HepG2 (cell line): Measurements from ENCODE around the gene PTK7. TPM values are rescaled to one million over a fixed set of nuclear protein-coding genes. Genes with fewer than 3 reads are reported as not detected.

Experiments used
- AGO2 ChIP-seq: fragments of 200-400 bp; formaldehyde crosslinking; optimal IDR thresholded peaks from 2 replicates; pipeline ENCODE3; 2017; ENCODE audit warnings: mild to moderate bottlenecking, low read depth, low read length, moderate library complexity
- ETV6 ChIP-seq: sonication (generic); formaldehyde crosslinking; conservative IDR thresholded peaks from 2 replicates; pipeline ENCODE4 v1.4.0; 2020; ENCODE audit warnings: missing genetic modification reagents
- HDAC6 ChIP-seq: fragments of 200-600 bp; sonication (generic); IDR thresholded peaks from 2 replicates; pipeline ENCODE4 v1.7.0; 2017; ENCODE audit warnings: mild to moderate bottlenecking, antibody characterized with exemption, low read length, low read depth
- HOXA3 ChIP-seq: sonication (generic); formaldehyde crosslinking; IDR thresholded peaks from 2 replicates; pipeline ENCODE4 v1.5.0; 2020; ENCODE audit warnings: missing genetic modification reagents
- IKZF1 ChIP-seq: fragments of 450-650 bp; IDR thresholded peaks from 2 replicates; pipeline ENCODE4 v1.7.1; 2016
- KLF11 ChIP-seq: IDR thresholded peaks from 2 replicates; pipeline ENCODE4 v1.6.1; 2016; ENCODE audit warnings: missing compliant biosample characterization
- KMT2B ChIP-seq: IDR thresholded peaks from 2 replicates; pipeline ENCODE4 v1.6.1; 2016; ENCODE audit warnings: missing genetic modification reagents, missing compliant biosample characterization
- MXD4 ChIP-seq: IDR thresholded peaks from 2 replicates; pipeline ENCODE4 v1.6.1; 2016; ENCODE audit warnings: mild to moderate bottlenecking, missing biosample characterization, missing genetic modification reagents
- MYC ChIP-seq: sonication (generic); formaldehyde crosslinking; IDR thresholded peaks from 2 replicates; pipeline ENCODE4 v1.9.0; 2021; ENCODE audit warnings: missing genetic modification reagents, borderline replicate concordance
- NFRKB ChIP-seq: fragments of 450-650 bp; IDR thresholded peaks from 2 replicates; pipeline ENCODE4 v1.6.1; 2017
- REPIN1 ChIP-seq: sonication (generic); formaldehyde crosslinking; IDR thresholded peaks from 2 replicates; pipeline ENCODE4 v1.8.0; 2022; ENCODE audit warnings: missing genetic modification reagents, low read depth, mild to moderate bottlenecking, borderline replicate concordance
- ZIK1 ChIP-seq: sonication (generic); formaldehyde crosslinking; IDR thresholded peaks from 2 replicates; pipeline ENCODE4 v1.5.0; 2020; ENCODE audit warnings: mild to moderate bottlenecking, low read depth, missing genetic modification reagents, borderline replicate concordance
- polyA plus RNA-seq, 8 experiments: library from polyadenylated mRNA; depleted of rRNA in 3 of 8; stranded (reverse) in 7 of 8; unstranded in 1 of 8; fragments of >200 nt; fragmentation: Illumina TruSeq in 4 of 8; extraction: Trizol in 4 of 8; gene quantifications; 2 replicates each; pipeline versions ENCODE4 v1.2.1 to v1.2.3, GENCODE V29; 2011 to 2016; ENCODE audit warnings: low read depth in 4 of 8, missing spikeins in 1 of 8, mixed read lengths in 1 of 8; ENCODE audit not compliant: insufficient read depth in 1 of 8
- total RNA-seq, 5 experiments: library from RNA; depleted of rRNA; stranded (reverse); fragments of >200 nt; fragmentation: Illumina TruSeq; extraction: Trizol; gene quantifications; 2 replicates each; pipeline ENCODE4 v1.2.3, GENCODE V29; 2016; ENCODE audit warnings: low read depth in 1 of 5
- TF ChIP-seq, protein P1 (sequence below): sonication (generic); formaldehyde crosslinking; IDR thresholded peaks from 2 replicates; pipeline ENCODE4 v1.4.0; 2020; ENCODE audit warnings: missing genetic modification reagents
- TF ChIP-seq, protein P2 (sequence below): IDR thresholded peaks from 2 replicates; pipeline ENCODE4 v1.6.1; 2018; ENCODE audit warnings: missing genetic modification reagents
- TF ChIP-seq, protein P3 (sequence below): sonication (generic); formaldehyde crosslinking; conservative IDR thresholded peaks from 2 replicates; pipeline ENCODE4 v1.4.0; 2020; ENCODE audit warnings: missing genetic modification reagents
- TF ChIP-seq, protein P4 (sequence below): IDR thresholded peaks from 2 replicates; pipeline ENCODE4 v1.6.1; 2016; ENCODE audit warnings: low read depth, control low read depth
- TF ChIP-seq, protein P5 (sequence below): sonication (generic); formaldehyde crosslinking; IDR thresholded peaks from 2 replicates; pipeline ENCODE4 v1.5.0; 2020; ENCODE audit warnings: missing genetic modification reagents

PTK7 gene
- total and polyA plus RNA-seq, 2 of the 13 experiments (the other 11 are each of a cell fraction or from before 2014, with no cell fraction given), result 98.5 to 99.8 TPM

DNA sequence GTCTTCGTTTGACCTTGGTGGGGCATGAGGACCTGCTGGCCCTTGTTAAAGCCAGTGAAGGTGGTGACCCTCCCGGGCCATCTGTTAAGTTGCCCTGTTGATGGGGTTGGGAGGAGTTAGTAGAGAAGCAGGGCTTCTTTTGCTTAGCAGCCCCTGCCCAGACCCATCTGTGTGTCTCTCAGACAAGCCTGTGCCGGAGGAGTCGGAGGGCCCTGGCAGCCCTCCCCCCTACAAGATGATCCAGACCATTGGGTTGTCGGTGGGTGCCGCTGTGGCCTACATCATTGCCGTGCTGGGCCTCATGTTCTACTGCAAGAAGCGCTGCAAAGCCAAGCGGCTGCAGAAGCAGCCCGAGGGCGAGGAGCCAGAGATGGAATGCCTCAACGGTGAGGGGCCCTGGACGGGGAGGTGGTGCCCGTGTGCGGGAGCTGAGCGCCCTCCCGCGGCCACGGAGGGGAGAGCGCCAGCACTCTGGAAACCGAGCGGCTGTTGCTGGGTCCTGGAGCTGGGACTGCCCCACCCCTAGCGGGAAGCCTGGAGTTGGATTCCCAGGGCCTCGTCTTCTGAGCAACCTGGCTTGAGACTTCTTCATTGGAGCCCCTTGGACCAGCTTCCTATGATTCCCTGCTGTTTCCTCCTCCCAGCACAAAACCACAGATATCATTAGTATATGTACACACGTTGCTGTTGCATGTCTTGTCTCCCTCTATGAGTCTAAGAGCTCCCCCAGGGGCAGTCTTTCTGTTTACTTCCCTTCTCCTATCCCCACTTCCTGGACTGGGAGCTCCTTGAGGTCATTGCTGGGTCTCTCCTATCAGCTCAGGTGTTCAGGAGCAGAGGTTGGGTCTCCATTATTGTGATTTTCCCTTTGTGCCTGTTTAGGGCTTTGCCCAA lies 67.4 kb downstream of the PTK7 start (continued):
- TF ChIP-seq, protein P1, sequence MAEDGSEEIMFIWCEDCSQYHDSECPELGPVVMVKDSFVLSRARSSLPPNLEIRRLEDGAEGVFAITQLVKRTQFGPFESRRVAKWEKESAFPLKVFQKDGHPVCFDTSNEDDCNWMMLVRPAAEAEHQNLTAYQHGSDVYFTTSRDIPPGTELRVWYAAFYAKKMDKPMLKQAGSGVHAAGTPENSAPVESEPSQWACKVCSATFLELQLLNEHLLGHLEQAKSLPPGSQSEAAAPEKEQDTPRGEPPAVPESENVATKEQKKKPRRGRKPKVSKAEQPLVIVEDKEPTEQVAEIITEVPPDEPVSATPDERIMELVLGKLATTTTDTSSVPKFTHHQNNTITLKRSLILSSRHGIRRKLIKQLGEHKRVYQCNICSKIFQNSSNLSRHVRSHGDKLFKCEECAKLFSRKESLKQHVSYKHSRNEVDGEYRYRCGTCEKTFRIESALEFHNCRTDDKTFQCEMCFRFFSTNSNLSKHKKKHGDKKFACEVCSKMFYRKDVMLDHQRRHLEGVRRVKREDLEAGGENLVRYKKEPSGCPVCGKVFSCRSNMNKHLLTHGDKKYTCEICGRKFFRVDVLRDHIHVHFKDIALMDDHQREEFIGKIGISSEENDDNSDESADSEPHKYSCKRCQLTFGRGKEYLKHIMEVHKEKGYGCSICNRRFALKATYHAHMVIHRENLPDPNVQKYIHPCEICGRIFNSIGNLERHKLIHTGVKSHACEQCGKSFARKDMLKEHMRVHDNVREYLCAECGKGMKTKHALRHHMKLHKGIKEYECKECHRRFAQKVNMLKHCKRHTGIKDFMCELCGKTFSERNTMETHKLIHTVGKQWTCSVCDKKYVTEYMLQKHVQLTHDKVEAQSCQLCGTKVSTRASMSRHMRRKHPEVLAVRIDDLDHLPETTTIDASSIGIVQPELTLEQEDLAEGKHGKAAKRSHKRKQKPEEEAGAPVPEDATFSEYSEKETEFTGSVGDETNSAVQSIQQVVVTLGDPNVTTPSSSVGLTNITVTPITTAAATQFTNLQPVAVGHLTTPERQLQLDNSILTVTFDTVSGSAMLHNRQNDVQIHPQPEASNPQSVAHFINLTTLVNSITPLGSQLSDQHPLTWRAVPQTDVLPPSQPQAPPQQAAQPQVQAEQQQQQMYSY (CRISPR knock-in tag), result peak; percentile 94
- no peak for TF ChIP-seq IKZF1
- TF ChIP-seq, protein P2, sequence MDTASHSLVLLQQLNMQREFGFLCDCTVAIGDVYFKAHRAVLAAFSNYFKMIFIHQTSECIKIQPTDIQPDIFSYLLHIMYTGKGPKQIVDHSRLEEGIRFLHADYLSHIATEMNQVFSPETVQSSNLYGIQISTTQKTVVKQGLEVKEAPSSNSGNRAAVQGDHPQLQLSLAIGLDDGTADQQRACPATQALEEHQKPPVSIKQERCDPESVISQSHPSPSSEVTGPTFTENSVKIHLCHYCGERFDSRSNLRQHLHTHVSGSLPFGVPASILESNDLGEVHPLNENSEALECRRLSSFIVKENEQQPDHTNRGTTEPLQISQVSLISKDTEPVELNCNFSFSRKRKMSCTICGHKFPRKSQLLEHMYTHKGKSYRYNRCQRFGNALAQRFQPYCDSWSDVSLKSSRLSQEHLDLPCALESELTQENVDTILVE (CRISPR knock-in tag), result peak; percentile 58; the same call in 1 of the 2 replicates
- TF ChIP-seq KMT2B (CRISPR knock-in tag), result peak; percentile 60
- TF ChIP-seq HDAC6, result no peak
- TF ChIP-seq, protein P3, sequence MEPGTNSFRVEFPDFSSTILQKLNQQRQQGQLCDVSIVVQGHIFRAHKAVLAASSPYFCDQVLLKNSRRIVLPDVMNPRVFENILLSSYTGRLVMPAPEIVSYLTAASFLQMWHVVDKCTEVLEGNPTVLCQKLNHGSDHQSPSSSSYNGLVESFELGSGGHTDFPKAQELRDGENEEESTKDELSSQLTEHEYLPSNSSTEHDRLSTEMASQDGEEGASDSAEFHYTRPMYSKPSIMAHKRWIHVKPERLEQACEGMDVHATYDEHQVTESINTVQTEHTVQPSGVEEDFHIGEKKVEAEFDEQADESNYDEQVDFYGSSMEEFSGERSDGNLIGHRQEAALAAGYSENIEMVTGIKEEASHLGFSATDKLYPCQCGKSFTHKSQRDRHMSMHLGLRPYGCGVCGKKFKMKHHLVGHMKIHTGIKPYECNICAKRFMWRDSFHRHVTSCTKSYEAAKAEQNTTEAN (CRISPR knock-in tag), result 0 out of 2 replicates have a peak, but pooled peaks have one; percentile 16
- TF ChIP-seq KLF11, result peak; percentile 90; the same call in 1 of the 2 replicates
- TF ChIP-seq HOXA3 (CRISPR knock-in tag), result peak; percentile 66; the same call in 1 of the 2 replicates
- TF ChIP-seq, protein P4, sequence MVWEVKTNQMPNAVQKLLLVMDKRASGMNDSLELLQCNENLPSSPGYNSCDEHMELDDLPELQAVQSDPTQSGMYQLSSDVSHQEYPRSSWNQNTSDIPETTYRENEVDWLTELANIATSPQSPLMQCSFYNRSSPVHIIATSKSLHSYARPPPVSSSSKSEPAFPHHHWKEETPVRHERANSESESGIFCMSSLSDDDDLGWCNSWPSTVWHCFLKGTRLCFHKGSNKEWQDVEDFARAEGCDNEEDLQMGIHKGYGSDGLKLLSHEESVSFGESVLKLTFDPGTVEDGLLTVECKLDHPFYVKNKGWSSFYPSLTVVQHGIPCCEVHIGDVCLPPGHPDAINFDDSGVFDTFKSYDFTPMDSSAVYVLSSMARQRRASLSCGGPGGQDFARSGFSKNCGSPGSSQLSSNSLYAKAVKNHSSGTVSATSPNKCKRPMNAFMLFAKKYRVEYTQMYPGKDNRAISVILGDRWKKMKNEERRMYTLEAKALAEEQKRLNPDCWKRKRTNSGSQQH, result peak; percentile 79; the same call in 1 of the 2 replicates
- peak; percentile 60 for TF ChIP-seq ETV6 (CRISPR knock-in tag)
- TF ChIP-seq AGO2, result peak; percentile 80
- peak; percentile 59; the same call in 1 of the 2 replicates for TF ChIP-seq MXD4
- TF ChIP-seq REPIN1 (CRISPR knock-in tag), result peak; percentile 77; the same call in 1 of the 2 replicates
- TF ChIP-seq, protein P5, sequence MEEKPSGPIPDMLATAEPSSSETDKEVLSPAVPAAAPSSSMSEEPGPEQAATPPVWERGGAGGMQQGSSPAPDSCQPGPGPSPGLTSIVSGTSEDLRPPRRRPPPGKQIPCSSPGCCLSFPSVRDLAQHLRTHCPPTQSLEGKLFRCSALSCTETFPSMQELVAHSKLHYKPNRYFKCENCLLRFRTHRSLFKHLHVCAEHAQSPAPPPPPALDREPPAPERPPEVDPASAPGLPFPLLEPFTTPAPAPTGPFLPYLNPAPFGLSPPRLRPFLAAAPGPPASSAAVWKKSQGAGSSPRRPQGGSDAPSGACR (CRISPR knock-in tag), result 0 out of 2 replicates have a peak, but pooled peaks have one; percentile 59
- TF ChIP-seq MYC (CRISPR knock-in tag), result peak; percentile 63; the same call in 1 of the 2 replicates
- TF ChIP-seq ZIK1, result 0 out of 2 replicates have a peak, but pooled peaks have one; percentile 40
- no peak for TF ChIP-seq NFRKB
